Measurements from ENCODE around the gene STX18. TPM values are rescaled to one million over a fixed set of nuclear protein-coding genes. Genes with fewer than 3 reads are reported as not detected.

The STX18 gene
- total and polyA plus RNA-seq, 10 of the 15 experiments (the other 5 are each of a cell fraction or from before 2014, with no cell fraction given) = 8.2 to 46.6 (median 31.1) TPM

- in situ Hi-C loops (cut with MboI) = no loop called here
- BruUV-seq (replicated peaks) = no TSS peak
- DNase-seq (ENCODE audit: low read depth, low spot score) (no peak), ATAC-seq (no peak), FAIRE-seq (no peak)
- ChIA-PET SMC1A (ENCODE audit: uncharacterized antibody, unreplicated experiment) (no interaction called here), RAD21 (ENCODE audit: unreplicated experiment) (no interaction called here), POLR2A (no interaction called here), CTCF (no interaction called here)
- Histone ChIP-seq H4K20me1 (ENCODE audit: control insufficient read depth, insufficient read depth) (no peaks in the 10 kb centered on the region), H3K27ac (ENCODE audit: control insufficient read depth, insufficient read depth) (no peak overlapping the region), H3K9me3 (replicated peaks; ENCODE audit: control insufficient read depth, insufficient read depth, low read length) (no peaks in the 10 kb centered on the region), H3K36me3 (ENCODE audit: control insufficient read depth in 2 of 2, insufficient read depth in 2 of 2, low read length in 1 of 2) (no peaks in the 10 kb centered on the region), H3K27me3 (replicated peaks in 1 of 2; ENCODE audit: control insufficient read depth in 2 of 2, insufficient read depth in 2 of 2, low read length in 1 of 2) (no peaks in the 10 kb centered on the region; a peak in 1 of 4 replicates), H2AFZ (ENCODE audit: control insufficient read depth, low read depth, low read length) (no peak overlapping the region), H3K9ac (ENCODE audit: control insufficient read depth, insufficient read depth, low read length) (no peak overlapping the region), H3K4me1 (ENCODE audit: control insufficient read depth, insufficient read depth, low read length) (no peaks in the 10 kb centered on the region), H3K79me2 (ENCODE audit: control insufficient read depth, insufficient read depth, low read length) (no peaks in the 10 kb centered on the region), H3K4me2 (ENCODE audit: control insufficient read depth, insufficient read depth) (no peak overlapping the region), H3K4me3 (no peak overlapping the region)
- WGBS (ENCODE audit: insufficient coverage, insufficient replicate concordance, low lambda C conversion rate, missing lambda C conversion rate) = 58% methylated on average over 23 of the region's 23 CpGs
- intact Hi-C loops (cut with micrococcal nuclease; ENCODE audit: unreplicated experiment) = no loop called here
- TF ChIP-seq LARP7 (IDR thresholded peaks at IDR 0.05) = no peak
- TF ChIP-seq BCL11A (IDR thresholded peaks at IDR 0.05; ENCODE audit: low read depth, low read length) = no peak
- TF ChIP-seq SIX5 (IDR thresholded peaks at IDR 0.05; ENCODE audit: low read depth, low read length, severe bottlenecking) = no peak
- TF ChIP-seq CEBPZ (IDR thresholded peaks at IDR 0.05; ENCODE audit: low read depth, low read length) = no peak
- TF ChIP-seq JUNB (IDR thresholded peaks at IDR 0.05) = no peak
- TF ChIP-seq ATF3 (IDR thresholded peaks at IDR 0.05; ENCODE audit: borderline replicate concordance, extremely low read depth, low read depth, low read length) = no peak
- TF ChIP-seq IRF3 (IDR thresholded peaks at IDR 0.05) = no peak
- TF ChIP-seq POLR2AphosphoS5 (IDR thresholded peaks at IDR 0.05; ENCODE audit: low read length) = no peak
- no peak for TF ChIP-seq HDAC6 (IDR thresholded peaks at IDR 0.05; ENCODE audit: unreplicated experiment)
- TF ChIP-seq ASH2L (IDR thresholded peaks at IDR 0.05; ENCODE audit: borderline replicate concordance, low read depth) = no peak
- no peak for TF ChIP-seq CBX3 (IDR thresholded peaks at IDR 0.05; ENCODE audit: borderline replicate concordance, low read depth)
- TF ChIP-seq EED (IDR thresholded peaks at IDR 0.05; ENCODE audit: low read depth) = no peak
- TF ChIP-seq BMI1 (IDR thresholded peaks at IDR 0.05; ENCODE audit: borderline replicate concordance) = no peak
- TF ChIP-seq IRF5 (IDR thresholded peaks at IDR 0.05; ENCODE audit: borderline replicate concordance) = no peak
- no peak for TF ChIP-seq ZNF384 (IDR thresholded peaks at IDR 0.05; ENCODE audit: borderline replicate concordance, low read depth, low read length)
- TF ChIP-seq ETV6 (conservative IDR thresholded peaks at IDR 0.05 in 1 of 2, IDR thresholded peaks at IDR 0.05 in 1 of 2; ENCODE audit: borderline replicate concordance in 1 of 2, low read depth in 1 of 2) = no peak
Measured at GRCh38 chr4:4377732-4378460, 164.0 kb downstream of the STX18 start.
